ENCODE data around the gene LRP8.

Gene LRP8

GRCh38 chr1:53328009-53328461 lies at the start of gene LRP8:
Gene LRP8 (minus strand): TSS chr1:53328070. CDS start chr1:53327912, 158 bp downstream.
- DNase-seq, result peak; percentile 86

GRCh38 chr1:53377438-53377841 lies 49.6 kb upstream of the LRP8 start:
- no peak for DNase-seq

- DNase-seq, result no peak
Measured at GRCh38 chr1:53376742-53377437, 49.0 kb upstream of the LRP8 start.

- no peak for DNase-seq
Measured at GRCh38 chr1:53376041-53376461, 48.2 kb upstream of the LRP8 start.

- no peak for DNase-seq
Measured at GRCh38 chr1:53375440-53375839, 47.6 kb upstream of the LRP8 start.

- no peak for DNase-seq
Measured at GRCh38 chr1:53373246-53373645, 45.4 kb upstream of the LRP8 start.

GRCh38 chr1:53372501-53372951 lies 44.7 kb upstream of the LRP8 start:
- no peak for DNase-seq

GRCh38 chr1:53371851-53372250 lies 44.0 kb upstream of the LRP8 start:
- DNase-seq, result no peak

- no peak for DNase-seq
Measured at GRCh38 chr1:53371121-53371666, 43.3 kb upstream of the LRP8 start.

- no peak for DNase-seq
Measured at GRCh38 chr1:53370369-53370961, 42.6 kb upstream of the LRP8 start.

GRCh38 chr1:53369761-53370160 lies 41.9 kb upstream of the LRP8 start:
- no peak for DNase-seq

GRCh38 chr1:53369034-53369750 lies 41.3 kb upstream of the LRP8 start:
- no peak for DNase-seq

- no peak for DNase-seq
Measured at GRCh38 chr1:53368314-53369033, 40.6 kb upstream of the LRP8 start.

- DNase-seq, result peak; percentile 37
Measured at GRCh38 chr1:53367503-53368313, 39.8 kb upstream of the LRP8 start.

- no peak for DNase-seq
Measured at GRCh38 chr1:53366901-53367502, 39.1 kb upstream of the LRP8 start.

GRCh38 chr1:53365437-53366063 lies 37.7 kb upstream of the LRP8 start:
- DNase-seq, result no peak

GRCh38 chr1:53362851-53363642 lies 35.2 kb upstream of the LRP8 start:
- DNase-seq, result no peak

- DNase-seq, result no peak
Measured at GRCh38 chr1:53362270-53362669, 34.4 kb upstream of the LRP8 start.

GRCh38 chr1:53361541-53361961 lies 33.7 kb upstream of the LRP8 start:
- DNase-seq, result no peak

- no peak for DNase-seq
Measured at GRCh38 chr1:53359934-53360276, 32.0 kb upstream of the LRP8 start.
